ENCODE results near the gene KRR1.
"Not testable (repeated sequence)": the region's sequence is repeated elsewhere in the genome, so short reads cannot be mapped to it uniquely, and the experiment has no call there.

KRR1 gene

DNA sequence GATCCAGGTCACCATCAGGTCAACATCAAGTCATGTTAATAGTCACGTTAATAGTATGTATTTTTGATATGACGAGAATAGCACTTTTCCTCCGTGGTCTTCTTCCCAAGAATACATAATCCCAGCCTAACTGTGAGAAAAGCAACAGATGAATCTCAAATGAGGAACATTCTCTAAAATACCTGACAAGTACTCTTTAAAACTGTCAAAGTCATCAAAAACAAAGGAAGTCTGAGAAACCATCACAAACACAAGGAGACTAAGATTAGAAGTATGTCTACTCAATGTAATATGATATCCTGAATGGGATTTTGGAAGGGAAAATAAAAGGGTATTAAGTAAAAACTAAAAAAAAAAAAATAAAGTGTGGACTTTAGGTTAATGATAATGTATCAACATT, 67.7 kb downstream of the KRR1 start:
- CTCF ChIA-PET, result no interaction called here
- POLR2A ChIA-PET, result no interaction called here
- TF ChIP-seq ZNF514 (tag by site-specific recombination; IDR thresholded peaks at IDR 0.05) (no peak), ZBTB21 (tag by site-specific recombination; IDR thresholded peaks at IDR 0.05) (no peak), ZNF19 (tag by site-specific recombination; IDR thresholded peaks at IDR 0.05; ENCODE audit: low read depth) (no peak), ZNF610 (tag by site-specific recombination; IDR thresholded peaks at IDR 0.05; ENCODE audit: borderline replicate concordance) (no peak), ZNF37A (tag by site-specific recombination; IDR thresholded peaks at IDR 0.05) (no peak), TRIM28 (IDR thresholded peaks at IDR 0.05; ENCODE audit: borderline replicate concordance, low read length) (no peak), ZNF596 (tag by site-specific recombination; IDR thresholded peaks at IDR 0.05) (no peak), GFI1B (tag by site-specific recombination; IDR thresholded peaks at IDR 0.05) (no peak), ZNF658 (tag by site-specific recombination; IDR thresholded peaks at IDR 0.05) (no peak), ZNF354C (tag by site-specific recombination; IDR thresholded peaks at IDR 0.05; ENCODE audit: borderline replicate concordance, low read depth) (no peak), ZNF623 (tag by site-specific recombination; IDR thresholded peaks at IDR 0.05) (no peak), ZNF112 (tag by site-specific recombination; IDR thresholded peaks at IDR 0.05) (no peak), ZNF776 (tag by site-specific recombination; IDR thresholded peaks at IDR 0.05; ENCODE audit: borderline replicate concordance) (no peak), IKZF3 (tag by site-specific recombination; IDR thresholded peaks at IDR 0.05) (no peak), BCL11A (tag by site-specific recombination; IDR thresholded peaks at IDR 0.05; ENCODE audit: low read depth) (no peak), ZNF530 (tag by site-specific recombination; IDR thresholded peaks at IDR 0.05; ENCODE audit: low read depth) (no peak)
- TF ChIP-seq, protein P1, sequence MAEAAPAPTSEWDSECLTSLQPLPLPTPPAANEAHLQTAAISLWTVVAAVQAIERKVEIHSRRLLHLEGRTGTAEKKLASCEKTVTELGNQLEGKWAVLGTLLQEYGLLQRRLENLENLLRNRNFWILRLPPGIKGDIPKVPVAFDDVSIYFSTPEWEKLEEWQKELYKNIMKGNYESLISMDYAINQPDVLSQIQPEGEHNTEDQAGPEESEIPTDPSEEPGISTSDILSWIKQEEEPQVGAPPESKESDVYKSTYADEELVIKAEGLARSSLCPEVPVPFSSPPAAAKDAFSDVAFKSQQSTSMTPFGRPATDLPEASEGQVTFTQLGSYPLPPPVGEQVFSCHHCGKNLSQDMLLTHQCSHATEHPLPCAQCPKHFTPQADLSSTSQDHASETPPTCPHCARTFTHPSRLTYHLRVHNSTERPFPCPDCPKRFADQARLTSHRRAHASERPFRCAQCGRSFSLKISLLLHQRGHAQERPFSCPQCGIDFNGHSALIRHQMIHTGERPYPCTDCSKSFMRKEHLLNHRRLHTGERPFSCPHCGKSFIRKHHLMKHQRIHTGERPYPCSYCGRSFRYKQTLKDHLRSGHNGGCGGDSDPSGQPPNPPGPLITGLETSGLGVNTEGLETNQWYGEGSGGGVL (tag by site-specific recombination; IDR thresholded peaks at IDR 0.05), result no peak
- TF ChIP-seq, protein P2, sequence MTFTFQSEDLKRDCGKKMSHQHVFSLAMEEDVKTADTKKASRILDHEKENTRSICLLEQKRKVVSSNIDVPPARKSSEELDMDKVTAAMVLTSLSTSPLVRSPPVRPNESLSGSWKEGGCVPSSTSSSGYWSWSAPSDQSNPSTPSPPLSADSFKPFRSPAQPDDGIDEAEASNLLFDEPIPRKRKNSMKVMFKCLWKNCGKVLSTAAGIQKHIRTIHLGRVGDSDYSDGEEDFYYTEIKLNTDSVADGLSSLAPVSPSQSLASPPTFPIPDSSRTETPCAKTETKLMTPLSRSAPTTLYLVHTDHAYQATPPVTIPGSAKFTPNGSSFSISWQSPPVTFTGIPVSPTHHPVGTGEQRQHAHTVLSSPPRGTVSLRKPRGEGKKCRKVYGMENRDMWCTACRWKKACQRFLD (tag by site-specific recombination; IDR thresholded peaks at IDR 0.05), result no peak
- TF ChIP-seq, protein P3, sequence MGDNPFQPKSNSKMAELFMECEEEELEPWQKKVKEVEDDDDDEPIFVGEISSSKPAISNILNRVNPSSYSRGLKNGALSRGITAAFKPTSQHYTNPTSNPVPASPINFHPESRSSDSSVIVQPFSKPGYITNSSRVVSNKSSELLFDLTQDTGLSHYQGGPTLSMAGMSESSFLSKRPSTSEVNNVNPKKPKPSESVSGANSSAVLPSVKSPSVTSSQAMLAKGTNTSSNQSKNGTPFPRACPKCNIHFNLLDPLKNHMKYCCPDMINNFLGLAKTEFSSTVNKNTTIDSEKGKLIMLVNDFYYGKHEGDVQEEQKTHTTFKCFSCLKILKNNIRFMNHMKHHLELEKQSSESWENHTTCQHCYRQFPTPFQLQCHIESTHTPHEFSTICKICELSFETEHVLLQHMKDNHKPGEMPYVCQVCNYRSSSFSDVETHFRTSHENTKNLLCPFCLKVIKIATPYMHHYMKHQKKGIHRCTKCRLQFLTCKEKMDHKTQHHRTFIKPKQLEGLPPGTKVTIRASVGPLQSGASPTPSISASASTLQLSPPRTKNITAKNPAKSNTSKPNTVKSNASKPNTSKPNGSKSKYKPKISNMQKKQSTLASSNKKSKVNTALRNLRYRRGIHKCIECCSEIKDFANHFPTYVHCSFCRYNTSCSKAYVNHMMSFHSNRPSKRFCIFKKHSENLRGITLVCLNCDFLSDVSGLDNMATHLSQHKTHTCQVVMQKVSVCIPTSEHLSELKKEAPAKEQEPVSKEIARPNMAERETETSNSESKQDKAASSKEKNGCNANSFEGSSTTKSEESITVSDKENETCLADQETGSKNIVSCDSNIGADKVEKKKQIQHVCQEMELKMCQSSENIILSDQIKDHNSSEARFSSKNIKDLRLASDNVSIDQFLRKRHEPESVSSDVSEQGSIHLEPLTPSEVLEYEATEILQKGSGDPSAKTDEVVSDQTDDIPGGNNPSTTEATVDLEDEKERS (tag by site-specific recombination; IDR thresholded peaks at IDR 0.05), result no peak
- Histone ChIP-seq H3K36me3 (ENCODE audit: control insufficient read depth in 2 of 2, insufficient read depth in 1 of 2, low read length in 2 of 2) (no peaks in the 10 kb centered on the region), H3K4me1 (ENCODE audit: control insufficient read depth, insufficient read depth, low read length) (no peaks in the 10 kb centered on the region), H3K27ac (ENCODE audit: extremely low read depth, low read depth, low read length) (no peak overlapping the region), H3K9me3 (ENCODE audit: control insufficient read depth, insufficient read depth, low read depth, low read length) (no peaks in the 10 kb centered on the region), H3K4me3 (ENCODE audit: low read depth, low read length) (no peak overlapping the region)

DNA sequence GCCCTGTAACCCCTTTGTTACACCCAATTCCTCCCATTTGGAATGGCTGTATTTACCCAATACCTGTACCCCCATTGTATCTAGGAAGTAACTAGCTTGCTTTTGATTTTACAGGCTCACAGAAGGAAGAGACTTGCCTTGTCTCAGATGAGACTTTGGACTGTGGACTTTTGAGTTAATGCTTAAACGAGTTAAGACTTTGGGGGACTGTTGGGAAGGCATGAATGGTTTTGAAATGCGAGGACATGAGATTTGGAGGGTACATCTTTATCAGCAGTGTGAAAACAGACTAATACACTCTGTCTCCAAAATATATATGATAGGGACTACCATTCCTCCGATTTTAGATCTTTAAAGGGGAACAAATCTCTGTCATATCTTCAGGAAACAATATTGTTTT, 69.0 kb downstream of the KRR1 start:
- POLR2A ChIA-PET, result not testable (repeated sequence)

DNA sequence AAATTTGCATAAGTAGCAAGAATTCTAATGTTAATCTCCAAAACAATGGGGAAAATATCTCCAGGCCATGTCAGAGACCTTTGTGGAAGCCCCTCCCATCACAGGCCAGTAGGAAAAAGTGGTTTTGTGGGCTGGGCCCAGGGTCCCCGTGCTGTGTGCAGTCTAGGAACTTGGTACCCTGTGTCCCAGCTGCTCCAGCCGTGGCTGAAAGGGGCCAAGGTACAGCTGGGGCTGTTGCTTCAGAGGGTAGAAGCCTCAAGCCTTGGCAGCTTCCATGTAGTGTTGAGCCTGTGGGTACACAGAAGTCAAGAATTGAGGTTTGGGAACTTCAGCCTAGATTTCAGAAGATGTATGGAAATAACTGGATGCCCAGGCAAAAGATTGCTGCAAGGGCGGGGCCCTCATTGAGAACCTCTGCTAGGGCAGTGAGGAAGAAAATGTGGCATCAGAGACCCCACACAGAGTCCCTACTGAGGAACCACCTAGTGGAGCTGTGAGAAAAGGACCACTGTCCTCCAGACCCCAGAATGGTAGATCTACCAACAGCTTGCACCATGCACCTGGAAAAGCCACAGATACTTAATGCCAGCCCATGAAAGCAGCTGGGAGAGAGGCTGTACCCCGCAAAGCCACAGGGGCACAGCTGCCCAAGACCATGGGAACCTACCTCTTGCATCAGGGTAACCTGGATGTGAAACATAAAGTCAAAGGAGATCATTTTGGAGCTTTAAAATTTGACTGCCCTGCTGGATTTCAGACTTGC, 69.5 kb downstream of the KRR1 start:
- CTCF ChIA-PET, result interaction anchor here (1.6 kb wide), 1 partner anchor 43 kb away, joined by 5 read pairs; no protein-coding TSS in a partner anchor
- H3K9me3 ChIP-seq (ENCODE audit: control insufficient read depth, insufficient read depth, low read depth, low read length); H3K4me3 ChIP-seq (ENCODE audit: low read depth, low read length); H3K36me3 ChIP-seq (ENCODE audit: control insufficient read depth in 2 of 2, insufficient read depth in 1 of 2, low read length in 2 of 2); POLR2A ChIA-PET; H3K4me1 ChIP-seq (ENCODE audit: control insufficient read depth, insufficient read depth, low read length); H3K27ac ChIP-seq (ENCODE audit: extremely low read depth, low read depth, low read length): not testable (repeated sequence)

More for the DNA sequence above, 69.0 kb downstream of the KRR1 start:
- CTCF ChIA-PET, result interaction anchor here (1.6 kb wide), 1 partner anchor 42 kb away, joined by 5 read pairs; no protein-coding TSS in a partner anchor
- not testable (repeated sequence) for H3K4me3 ChIP-seq (ENCODE audit: low read depth, low read length); H3K9me3 ChIP-seq (ENCODE audit: control insufficient read depth, insufficient read depth, low read depth, low read length); H3K36me3 ChIP-seq (ENCODE audit: control insufficient read depth in 2 of 2, insufficient read depth in 1 of 2, low read length in 2 of 2); H3K4me1 ChIP-seq (ENCODE audit: control insufficient read depth, insufficient read depth, low read length); H3K27ac ChIP-seq (ENCODE audit: extremely low read depth, low read depth, low read length)
